Thyroid gland (tissue), 4 donors: ENCODE measurements around the gene MMP24. TPM values are rescaled to one million over a fixed set of nuclear protein-coding genes. Genes with fewer than 3 reads are reported as not detected.
"Not testable (repeated sequence)": the region's sequence is repeated elsewhere in the genome, so short reads cannot be mapped to it uniquely, and the experiment has no call there.

Source experiments
- DNase-seq, 2 donors: peaks; one replicate each; pipeline ENCODE4 v3.0.0-alpha.2; 2019
- H3K27ac ChIP-seq, 3 donors: fragments of 200-600 bp; sonication (generic); 1 replicate in 2 of 3; 2 replicates in 1 of 3; pipeline ENCODE4 v1.5.1; 2016 to 2019; ENCODE audit warnings: mild to moderate bottlenecking in 1 of 3, moderate library complexity in 1 of 3
- H3K27me3 ChIP-seq: fragments of 200-600 bp; sonication (generic); one replicate; pipeline ENCODE4 v1.5.1; 2019
- H3K36me3 ChIP-seq, 2 donors: fragments of 200-600 bp; sonication (generic); one replicate each; pipeline ENCODE4 v1.5.1; 2016 to 2019
- H3K4me1 ChIP-seq, 2 donors: fragments of 200-600 bp; sonication (generic); one replicate each; pipeline ENCODE4 v1.5.1; 2017 to 2019
- H3K4me3 ChIP-seq, 3 donors: fragments of 200-600 bp; sonication (generic); replicated peaks in 1 of 3; 1 replicate in 2 of 3; 2 replicates in 1 of 3; pipeline ENCODE4 v1.5.1; 2016; ENCODE audit warnings: mild to moderate bottlenecking in 1 of 3
- H3K9me3 ChIP-seq: fragments of 200-600 bp; sonication (generic); one replicate; pipeline ENCODE4 v1.5.1; 2017
- POLR2A ChIP-seq, 2 donors: fragments of 450-650 bp; IDR thresholded peaks; one replicate each; pipeline ENCODE4 v1.6.1; 2017; ENCODE audit warnings: antibody characterized with exemption in 2 of 2, mild to moderate bottlenecking in 2 of 2, moderate library complexity in 1 of 2
- WGBS, 2 donors: methylation state at CpG; one replicate each; pipeline ENCODE4 v1.1.5; 2017; 5-methylcytosine and 5-hydroxymethylcytosine counted together
- intact Hi-C: fragments of 100-400 bp; cut with DNase I; formaldehyde crosslinking; loops from one replicate; pipeline ENCODE4 v1.15.1; 2023
- total RNA-seq, 4 donors: library from RNA; depleted of rRNA; stranded (reverse); fragments of >200 nt; gene quantifications; one replicate each; pipeline ENCODE4 v1.2.3, GENCODE V29; 2016
- TF ChIP-seq, protein P1 (sequence below), 6 experiments: fragments of 200-600 bp in 3 of 6; fragments of 450-650 bp in 3 of 6; sonication (generic) in 3 of 6; IDR thresholded peaks; one replicate each; pipeline ENCODE4 v1.5.1; 2016 to 2019; ENCODE audit warnings: antibody characterized with exemption in 6 of 6, mild to moderate bottlenecking in 2 of 6, inconsistent platforms in 1 of 6, moderate library complexity in 1 of 6

Gene MMP24
- total RNA-seq, 4 donors from 2014 or later: 0.67 to 1.6 (median 0.92) TPM

- no peak overlapping the region for H3K27ac ChIP-seq
- TF ChIP-seq POLR2A (IDR thresholded peaks at IDR 0.05): no peak
- TF ChIP-seq, protein P1, sequence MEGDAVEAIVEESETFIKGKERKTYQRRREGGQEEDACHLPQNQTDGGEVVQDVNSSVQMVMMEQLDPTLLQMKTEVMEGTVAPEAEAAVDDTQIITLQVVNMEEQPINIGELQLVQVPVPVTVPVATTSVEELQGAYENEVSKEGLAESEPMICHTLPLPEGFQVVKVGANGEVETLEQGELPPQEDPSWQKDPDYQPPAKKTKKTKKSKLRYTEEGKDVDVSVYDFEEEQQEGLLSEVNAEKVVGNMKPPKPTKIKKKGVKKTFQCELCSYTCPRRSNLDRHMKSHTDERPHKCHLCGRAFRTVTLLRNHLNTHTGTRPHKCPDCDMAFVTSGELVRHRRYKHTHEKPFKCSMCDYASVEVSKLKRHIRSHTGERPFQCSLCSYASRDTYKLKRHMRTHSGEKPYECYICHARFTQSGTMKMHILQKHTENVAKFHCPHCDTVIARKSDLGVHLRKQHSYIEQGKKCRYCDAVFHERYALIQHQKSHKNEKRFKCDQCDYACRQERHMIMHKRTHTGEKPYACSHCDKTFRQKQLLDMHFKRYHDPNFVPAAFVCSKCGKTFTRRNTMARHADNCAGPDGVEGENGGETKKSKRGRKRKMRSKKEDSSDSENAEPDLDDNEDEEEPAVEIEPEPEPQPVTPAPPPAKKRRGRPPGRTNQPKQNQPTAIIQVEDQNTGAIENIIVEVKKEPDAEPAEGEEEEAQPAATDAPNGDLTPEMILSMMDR (IDR thresholded peaks at IDR 0.05): no peak
- no peaks in the 10 kb centered on the region for H3K36me3 ChIP-seq
- no peak overlapping the region for H3K4me3 ChIP-seq
- no peaks in the 10 kb centered on the region for H3K9me3 ChIP-seq
- intact Hi-C loops: no loop called here
- H3K4me1 ChIP-seq: peaks cover 7 to 26% of the 10 kb centered on the region in 2 donors
- H3K27me3 ChIP-seq: no peaks in the 10 kb centered on the region
- DNase-seq: no peak
Observed at GRCh38 chr20:35196313-35196712, 30.2 kb upstream of the MMP24 start.

DNA sequence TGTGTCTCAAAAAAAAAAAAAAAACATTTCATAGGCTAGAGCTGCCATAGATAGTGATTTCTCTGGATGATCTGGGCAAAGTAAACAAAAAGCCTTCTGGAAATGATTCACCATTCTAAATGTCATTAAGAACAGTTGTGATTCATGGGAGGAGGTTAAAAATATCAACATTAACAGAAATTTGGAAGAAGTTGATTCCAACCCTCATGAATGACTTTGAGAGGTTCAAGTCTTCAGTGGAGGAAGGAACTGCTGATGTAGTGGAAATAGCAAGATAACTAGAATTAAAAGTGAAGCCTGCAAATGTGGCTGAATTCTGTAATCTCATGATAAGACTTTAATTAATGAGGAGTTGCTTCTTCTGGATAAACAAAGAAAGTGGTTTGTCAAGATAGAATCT, 26.8 kb upstream of the MMP24 start:
- Histone ChIP-seq H3K27me3 (no peaks in the 10 kb centered on the region), H3K4me3 (no peak overlapping the region), H3K27ac (no peak overlapping the region), H3K9me3 (no peaks in the 10 kb centered on the region), H3K4me1 (no peaks in the 10 kb centered on the region), H3K36me3 (peaks cover 0 to 2% of the 10 kb centered on the region in 2 donors)
- intact Hi-C loops: no loop called here
- TF ChIP-seq POLR2A (IDR thresholded peaks at IDR 0.05): no peak
- TF ChIP-seq, protein P1 (IDR thresholded peaks at IDR 0.05): no peak
- DNase-seq: no peak

DNA sequence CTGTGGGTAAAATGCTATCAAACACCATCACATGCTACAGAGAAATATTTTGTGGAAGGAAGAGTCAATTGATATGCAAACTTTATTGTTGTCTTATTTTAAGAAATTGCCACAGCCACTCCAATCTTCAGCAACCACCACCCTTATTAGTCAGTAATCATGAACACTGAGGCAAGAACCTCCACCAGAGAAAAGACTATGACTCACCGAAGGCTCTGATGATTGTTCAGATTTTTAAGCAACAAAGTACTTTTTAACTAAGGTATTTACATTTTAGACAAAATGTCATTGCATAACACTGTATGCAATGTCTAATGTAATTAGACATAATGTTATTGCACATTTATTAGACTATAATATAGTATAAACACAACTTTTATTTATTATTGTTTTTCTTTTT, 26.2 kb upstream of the MMP24 start:
- no peak overlapping the region for H3K4me3 ChIP-seq
- no peak for DNase-seq
- H3K4me1 ChIP-seq: no peaks in the 10 kb centered on the region
- intact Hi-C loops: no loop called here
- TF ChIP-seq POLR2A (IDR thresholded peaks at IDR 0.05): no peak
- TF ChIP-seq, protein P1 (IDR thresholded peaks at IDR 0.05): no peak
- H3K27me3 ChIP-seq: no peaks in the 10 kb centered on the region
- H3K36me3 ChIP-seq: peaks cover 0 to 2% of the 10 kb centered on the region in 2 donors
- H3K27ac ChIP-seq: no peak overlapping the region
- WGBS, 2 donors: 76 to 81% methylated on average over 1 of the region's 1 CpG
- no peaks in the 10 kb centered on the region for H3K9me3 ChIP-seq

GRCh38 chr20:35201467-35201866, 25.0 kb upstream of the MMP24 start:
- WGBS, 2 donors: 93 to 94% methylated on average over 5 of the region's 5 CpGs

GRCh38 chr20:35206802-35207201, 19.7 kb upstream of the MMP24 start:
- H3K4me1 ChIP-seq: no peaks in the 10 kb centered on the region
- H3K9me3 ChIP-seq: no peaks in the 10 kb centered on the region
- H3K36me3 ChIP-seq: peaks cover 0 to 2% of the 10 kb centered on the region in 2 donors
- intact Hi-C loops: loop anchor here (5.0 kb wide), 1 partner anchor 60 kb away; the partner anchor contains the start of gene EDEM2
- H3K27ac ChIP-seq: no peak overlapping the region
- TF ChIP-seq, protein P1 (IDR thresholded peaks at IDR 0.05): no peak
- TF ChIP-seq POLR2A (IDR thresholded peaks at IDR 0.05): no peak
- 89 to 95% methylated on average over 1 of the region's 1 CpG for WGBS, 2 donors
- DNase-seq: no peak
- no peak overlapping the region for H3K4me3 ChIP-seq
- H3K27me3 ChIP-seq: no peaks in the 10 kb centered on the region

More at GRCh38 chr20:35201467-35201866, 25.0 kb upstream of the MMP24 start:
- DNase-seq, H3K9me3 ChIP-seq, H3K4me1 ChIP-seq, H3K4me3 ChIP-seq, H3K27me3 ChIP-seq, H3K36me3 ChIP-seq, intact Hi-C loops, H3K27ac ChIP-seq: not testable (repeated sequence)
